ENCODE results near the gene APOBEC3A.

Gene APOBEC3A

GRCh38 chr22:38935616-38936015, 21.8 kb upstream of the APOBEC3A start:
- H3K27ac ChIP-seq (ENCODE audit: low read depth, low read length) = no peak overlapping the region
- H3K18ac ChIP-seq (ENCODE audit: low read length) = no peak overlapping the region
- no peak overlapping the region for H4K91ac ChIP-seq (ENCODE audit: low read depth, low read length)
- H2BK12ac ChIP-seq (ENCODE audit: low read length) = no peak overlapping the region
- no peaks in the 10 kb centered on the region for H3K4me1 ChIP-seq (ENCODE audit: control insufficient read depth in 1 of 2, insufficient read depth in 2 of 2, low read length in 2 of 2)
- no peak overlapping the region for H4K12ac ChIP-seq (ENCODE audit: low read depth, low read length)
- H2AFZ ChIP-seq (ENCODE audit: insufficient read depth, low read length, poor library complexity) = no peak overlapping the region
- WGBS (ENCODE audit: extremely low coverage, insufficient coverage, insufficient read length) = no CpG with 5 or more reads among the region's 13 CpGs
- no peak overlapping the region for H2AK5ac ChIP-seq (ENCODE audit: low read length)
- H3K4me2 ChIP-seq (ENCODE audit: low read length) = no peak overlapping the region
- H3K9ac ChIP-seq (ENCODE audit: low read length) = no peak overlapping the region
- no peaks in the 10 kb centered on the region for H3K79me2 ChIP-seq (ENCODE audit: control insufficient read depth, insufficient read depth, low read length, poor library complexity)
- peaks cover 4% of the 10 kb centered on the region for H3K9me3 ChIP-seq (ENCODE audit: insufficient read depth, low read depth, low read length)
- H3K4me3 ChIP-seq (ENCODE audit: low read depth, low read length) = no peak overlapping the region
- no peaks in the 10 kb centered on the region for H3K79me1 ChIP-seq (ENCODE audit: low read length)
- peak; percentile 56 to 92 for DNase-seq
- no peak overlapping the region for H3K14ac ChIP-seq (ENCODE audit: low read length)
- H3K36me3 ChIP-seq (ENCODE audit: control insufficient read depth in 1 of 2, insufficient read depth in 2 of 2, low read length in 2 of 2) = no peaks in the 10 kb centered on the region
- no peak overlapping the region for H2BK5ac ChIP-seq (ENCODE audit: low read depth, low read length, poor library complexity)
- no peak overlapping the region for H3K4ac ChIP-seq (ENCODE audit: low read depth, low read length)
- H2BK120ac ChIP-seq (ENCODE audit: insufficient read depth, low read length, poor library complexity) = no peak overlapping the region
- no peaks in the 10 kb centered on the region for H3K27me3 ChIP-seq (ENCODE audit: insufficient read depth, low read length)
- H3K23ac ChIP-seq (ENCODE audit: low read length) = no peak overlapping the region
- no peak overlapping the region for H4K8ac ChIP-seq (ENCODE audit: low read depth, low read length)

- no peak overlapping the region for H3K18ac ChIP-seq (ENCODE audit: low read length)
- no peak overlapping the region for H3K14ac ChIP-seq (ENCODE audit: low read length)
- H3K9me3 ChIP-seq (ENCODE audit: insufficient read depth, low read depth, low read length) = peaks cover 4% of the 10 kb centered on the region
- H2BK5ac ChIP-seq (ENCODE audit: low read depth, low read length, poor library complexity) = no peak overlapping the region
- H3K4me3 ChIP-seq (ENCODE audit: low read depth, low read length) = peak overlapping the region; percentile 23
- no peaks in the 10 kb centered on the region for H3K27me3 ChIP-seq (ENCODE audit: insufficient read depth, low read length)
- H3K79me1 ChIP-seq (ENCODE audit: low read length) = no peaks in the 10 kb centered on the region
- H2AFZ ChIP-seq (ENCODE audit: insufficient read depth, low read length, poor library complexity) = no peak overlapping the region
- no CpG with 5 or more reads among the region's 17 CpGs for WGBS (ENCODE audit: extremely low coverage, insufficient coverage, insufficient read length)
- H3K4ac ChIP-seq (ENCODE audit: low read depth, low read length) = no peak overlapping the region
- H2AK5ac ChIP-seq (ENCODE audit: low read length) = no peak overlapping the region
- no peak for DNase-seq
- H4K91ac ChIP-seq (ENCODE audit: low read depth, low read length) = no peak overlapping the region
- no peak overlapping the region for H4K12ac ChIP-seq (ENCODE audit: low read depth, low read length)
- H3K36me3 ChIP-seq (ENCODE audit: control insufficient read depth in 1 of 2, insufficient read depth in 2 of 2, low read length in 2 of 2) = no peaks in the 10 kb centered on the region
- no peak overlapping the region for H3K23ac ChIP-seq (ENCODE audit: low read length)
- no peak overlapping the region for H2BK12ac ChIP-seq (ENCODE audit: low read length)
- H3K79me2 ChIP-seq (ENCODE audit: control insufficient read depth, insufficient read depth, low read length, poor library complexity) = no peaks in the 10 kb centered on the region
- no peak overlapping the region for H4K8ac ChIP-seq (ENCODE audit: low read depth, low read length)
- H3K27ac ChIP-seq (ENCODE audit: low read depth, low read length) = no peak overlapping the region
- no peak overlapping the region for H3K4me2 ChIP-seq (ENCODE audit: low read length)
- no peaks in the 10 kb centered on the region for H3K4me1 ChIP-seq (ENCODE audit: control insufficient read depth in 1 of 2, insufficient read depth in 2 of 2, low read length in 2 of 2)
- no peak overlapping the region for H2BK120ac ChIP-seq (ENCODE audit: insufficient read depth, low read length, poor library complexity)
- H3K9ac ChIP-seq (ENCODE audit: low read length) = no peak overlapping the region
These were observed 20.8 kb upstream of the APOBEC3A start for GRCh38 chr22:38936562-38936961.

GRCh38 chr22:38937036-38937435, 20.4 kb upstream of the APOBEC3A start:
- Histone ChIP-seq H2BK120ac (ENCODE audit: insufficient read depth, low read length, poor library complexity) (no peak overlapping the region), H3K79me2 (ENCODE audit: control insufficient read depth, insufficient read depth, low read length, poor library complexity) (no peaks in the 10 kb centered on the region), H4K91ac (ENCODE audit: low read depth, low read length) (no peak overlapping the region), H3K4me3 (ENCODE audit: low read depth, low read length) (no peak overlapping the region), H3K27ac (ENCODE audit: low read depth, low read length) (no peak overlapping the region), H2BK12ac (ENCODE audit: low read length) (no peak overlapping the region), H4K8ac (ENCODE audit: low read depth, low read length) (no peak overlapping the region), H3K4ac (ENCODE audit: low read depth, low read length) (no peak overlapping the region), H2AK5ac (ENCODE audit: low read length) (no peak overlapping the region), H3K9me3 (ENCODE audit: insufficient read depth, low read depth, low read length) (peaks cover 4% of the 10 kb centered on the region), H3K23ac (ENCODE audit: low read length) (no peak overlapping the region), H4K12ac (ENCODE audit: low read depth, low read length) (no peak overlapping the region), H2BK5ac (ENCODE audit: low read depth, low read length, poor library complexity) (no peak overlapping the region), H3K27me3 (ENCODE audit: insufficient read depth, low read length) (no peaks in the 10 kb centered on the region), H3K14ac (ENCODE audit: low read length) (no peak overlapping the region), H3K4me2 (ENCODE audit: low read length) (no peak overlapping the region), H2AFZ (ENCODE audit: insufficient read depth, low read length, poor library complexity) (no peak overlapping the region), H3K79me1 (ENCODE audit: low read length) (no peaks in the 10 kb centered on the region), H3K9ac (ENCODE audit: low read length) (no peak overlapping the region), H3K36me3 (ENCODE audit: control insufficient read depth in 1 of 2, insufficient read depth in 2 of 2, low read length in 2 of 2) (no peaks in the 10 kb centered on the region), H3K4me1 (ENCODE audit: control insufficient read depth in 1 of 2, insufficient read depth in 2 of 2, low read length in 2 of 2) (no peaks in the 10 kb centered on the region), H3K18ac (ENCODE audit: low read length) (no peak overlapping the region)
- DNase-seq = no peak
- WGBS (ENCODE audit: extremely low coverage, insufficient coverage, insufficient read length) = no CpG with 5 or more reads among the region's 4 CpGs

- Histone ChIP-seq H4K91ac (ENCODE audit: low read depth, low read length) (no peak overlapping the region), H2BK12ac (ENCODE audit: low read length) (no peak overlapping the region), H3K9me3 (ENCODE audit: insufficient read depth, low read depth, low read length) (peaks cover 4% of the 10 kb centered on the region), H3K4me2 (ENCODE audit: low read length) (no peak overlapping the region), H2AFZ (ENCODE audit: insufficient read depth, low read length, poor library complexity) (no peak overlapping the region), H3K27ac (ENCODE audit: low read depth, low read length) (no peak overlapping the region), H3K9ac (ENCODE audit: low read length) (no peak overlapping the region), H4K8ac (ENCODE audit: low read depth, low read length) (no peak overlapping the region), H3K79me1 (ENCODE audit: low read length) (no peaks in the 10 kb centered on the region), H3K27me3 (ENCODE audit: insufficient read depth, low read length) (no peaks in the 10 kb centered on the region), H3K79me2 (ENCODE audit: control insufficient read depth, insufficient read depth, low read length, poor library complexity) (no peaks in the 10 kb centered on the region), H3K14ac (ENCODE audit: low read length) (no peak overlapping the region), H2BK120ac (ENCODE audit: insufficient read depth, low read length, poor library complexity) (no peak overlapping the region), H3K4me1 (ENCODE audit: control insufficient read depth in 1 of 2, insufficient read depth in 2 of 2, low read length in 2 of 2) (no peaks in the 10 kb centered on the region), H2BK5ac (ENCODE audit: low read depth, low read length, poor library complexity) (no peak overlapping the region), H3K4me3 (ENCODE audit: low read depth, low read length) (peak overlapping the region; percentile 19), H3K18ac (ENCODE audit: low read length) (no peak overlapping the region), H3K36me3 (ENCODE audit: control insufficient read depth in 1 of 2, insufficient read depth in 2 of 2, low read length in 2 of 2) (no peaks in the 10 kb centered on the region), H2AK5ac (ENCODE audit: low read length) (no peak overlapping the region), H3K23ac (ENCODE audit: low read length) (no peak overlapping the region), H4K12ac (ENCODE audit: low read depth, low read length) (no peak overlapping the region), H3K4ac (ENCODE audit: low read depth, low read length) (no peak overlapping the region)
- DNase-seq = no peak
- no CpG with 5 or more reads among the region's 12 CpGs for WGBS (ENCODE audit: extremely low coverage, insufficient coverage, insufficient read length)
These were observed 19.9 kb upstream of the APOBEC3A start for GRCh38 chr22:38937541-38937940.

All from trophoblast cell (in vitro differentiated cells and primary cell).